Measurements from ENCODE around the gene B3GNT7. TPM values are rescaled to one million over a fixed set of nuclear protein-coding genes. Genes with fewer than 3 reads are reported as not detected.

The B3GNT7 gene
- total and polyA plus RNA-seq, 2 of the 8 experiments (the other 6 are each of a cell fraction or from before 2014, with no cell fraction given), result 26.4 to 73.1 TPM

DNA sequence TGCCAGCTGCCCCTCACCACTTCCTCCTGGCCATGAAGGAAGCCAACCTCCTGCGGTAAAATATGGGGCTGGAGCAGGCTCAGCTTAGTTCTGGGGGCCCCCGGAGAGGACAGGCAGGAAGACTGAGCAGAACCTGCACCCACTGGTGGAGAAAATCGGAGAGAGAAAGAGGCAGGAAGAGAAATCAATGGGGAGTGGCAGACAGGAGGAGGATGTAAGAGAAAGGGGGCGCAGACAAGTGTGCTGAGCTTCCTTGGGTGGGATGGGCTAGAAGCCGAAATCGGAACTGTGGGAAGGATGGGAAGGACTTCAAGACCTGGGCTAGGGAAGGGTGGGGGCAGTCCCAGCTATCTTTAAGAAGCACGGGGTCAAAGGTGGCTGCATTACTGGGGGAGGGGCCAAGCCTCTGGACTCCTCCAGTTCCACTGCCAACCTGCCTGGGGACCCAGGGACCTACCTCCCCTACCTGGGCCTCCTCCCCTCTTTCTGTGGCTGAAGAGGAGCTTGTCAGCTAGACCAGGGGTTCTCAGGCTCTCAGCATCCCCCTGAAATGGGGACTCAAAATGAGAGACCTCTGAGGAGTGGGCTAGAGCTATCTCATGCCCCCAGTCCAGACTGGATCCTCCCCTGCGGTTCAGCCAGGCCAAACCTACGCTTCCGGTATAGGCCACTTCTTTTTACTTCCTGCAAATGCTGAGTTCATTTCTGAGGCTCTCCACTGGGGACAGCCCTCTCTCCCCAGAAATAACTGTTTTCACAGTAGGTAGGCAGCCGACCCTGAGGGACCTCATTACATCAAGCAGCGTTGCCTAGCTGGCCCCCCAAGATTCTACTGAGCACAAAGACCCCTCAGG, 33.6 kb upstream of the B3GNT7 start:
- no peaks in the 10 kb centered on the region for H3K9me3 ChIP-seq (ENCODE audit: insufficient read depth in 2 of 2, low read depth in 1 of 2, low read length in 1 of 2)
- peak overlapping the region; percentile 72; the same call in 1 of the 2 replicates for H2AK5ac ChIP-seq (ENCODE audit: low read depth, low read length)
- H2AFZ ChIP-seq (ENCODE audit: low read length), result no peak overlapping the region
- H3K27me3 ChIP-seq (replicated peaks in 1 of 4; ENCODE audit: control insufficient read depth in 3 of 4, extremely low read depth in 1 of 4, insufficient read depth in 3 of 4, low read length in 3 of 4), result no peaks in the 10 kb centered on the region
- H3K9ac ChIP-seq (replicated peaks in 1 of 4; ENCODE audit: extremely low read depth in 1 of 4, low read depth in 3 of 4, low read length in 3 of 4), result no peak overlapping the region
- peak overlapping the region; percentile 92 for H2BK15ac ChIP-seq (ENCODE audit: low read length)
- ChIA-PET POLR2A (ENCODE audit: partially characterized antibody) (interaction anchor here (0.6 to 2.0 kb wide), 5 partner anchors 9 to 119 kb away, joined by 3 to 13 read pairs (median 4); partner anchors contain the start of gene NCL), CTCF (ENCODE audit: partially characterized antibody) (interaction anchor here (0.7 to 26.8 kb wide), 12 partner anchors 11 to 179 kb away, joined by 3 to 617 read pairs (median 5); partner anchors contain the start of gene B3GNT7)
- H3K79me1 ChIP-seq (ENCODE audit: low read depth, low read length), result no peaks in the 10 kb centered on the region
- H4K8ac ChIP-seq (ENCODE audit: extremely low read depth, insufficient read depth, low read length), result no peak overlapping the region
- no peaks in the 10 kb centered on the region for H3K79me2 ChIP-seq (ENCODE audit: control insufficient read depth in 1 of 2, insufficient read depth in 2 of 2, low read length in 2 of 2)
- H3K23ac ChIP-seq (ENCODE audit: insufficient read length), result no peak overlapping the region
- H3K36me3 ChIP-seq (ENCODE audit: control insufficient read depth in 2 of 4, insufficient read depth in 4 of 4, low read length in 3 of 4), result no peaks in the 10 kb centered on the region
- H3K4me1 ChIP-seq (replicated peaks in 1 of 4; ENCODE audit: control insufficient read depth in 3 of 4, insufficient read depth in 4 of 4, low read length in 3 of 4), result peaks cover 2 to 16% (median 4%) of the 10 kb centered on the region in 4 experiments; a peak in 6 of 7 replicates
- H3K27ac ChIP-seq (ENCODE audit: low read depth, low read length), result no peak overlapping the region
- no peak overlapping the region for H3K4ac ChIP-seq (replicated peaks; ENCODE audit: insufficient read length, low read depth, low read length)
- no peak for FAIRE-seq
- H2BK5ac ChIP-seq (ENCODE audit: low read depth, low read length), result peak overlapping the region; percentile 87; the same call in 1 of the 2 replicates
- 87% methylated on average over 12 of the region's 12 CpGs; no CpG with 5 or more reads in 1 of the 2 experiments for WGBS, 2 experiments (ENCODE audit: extremely low coverage in 1 of 2, insufficient coverage in 1 of 2, insufficient read length in 1 of 2, insufficient replicate concordance in 2 of 2, low coverage in 1 of 2, low lambda C conversion rate in 2 of 2, missing lambda C conversion rate in 1 of 2)
- H3K4me3 ChIP-seq (ENCODE audit: extremely low read depth in 1 of 4, insufficient read depth in 2 of 4, low read depth in 3 of 4, low read length in 4 of 4), result no peak overlapping the region
- H3K23me2 ChIP-seq (ENCODE audit: low read depth, low read length), result no peaks in the 10 kb centered on the region
- H4K91ac ChIP-seq (replicated peaks; ENCODE audit: insufficient read length, low read length), result peak overlapping the region; percentile 22
- H3K14ac ChIP-seq (ENCODE audit: insufficient read length), result no peak overlapping the region
- peak overlapping the region; percentile 75; the same call in 1 of the 2 replicates for H2BK12ac ChIP-seq (ENCODE audit: low read depth, low read length)
- DNase-seq (ENCODE audit: low read depth in 1 of 2, low spot score in 2 of 2), result no peak
- no peak overlapping the region for H3K4me2 ChIP-seq (ENCODE audit: insufficient read depth in 1 of 2, low read depth in 2 of 2, low read length in 2 of 2)
- no peak overlapping the region for H2BK120ac ChIP-seq (replicated peaks; ENCODE audit: low read depth, low read length)
- no peak for TF ChIP-seq EZH2 (IDR thresholded peaks at IDR 0.05; ENCODE audit: low read depth, low read length, severe bottlenecking)
- no peak for TF ChIP-seq ASH2L (IDR thresholded peaks at IDR 0.05; ENCODE audit: low read length)
- TF ChIP-seq CTCF (IDR thresholded peaks at IDR 0.05; ENCODE audit: control extremely low read depth in 1 of 3, insufficient read depth in 1 of 3, low read depth in 1 of 3, low read length in 3 of 3), result peak in 1 of 3 experiments; percentile 11; a peak in 1 of 4 replicates
- H3K18ac ChIP-seq (ENCODE audit: extremely low read depth, low read length), result no peak overlapping the region
- H4K20me1 ChIP-seq (replicated peaks in 1 of 2; ENCODE audit: control insufficient read depth in 1 of 2, insufficient read depth in 2 of 2, low read length in 2 of 2), result no peaks in the 10 kb centered on the region
- no peak overlapping the region for H4K5ac ChIP-seq (ENCODE audit: insufficient read length, low read depth, low read length)
- no peak overlapping the region for H3K56ac ChIP-seq (replicated peaks; ENCODE audit: insufficient read length, low read depth, low read length)
- H2BK20ac ChIP-seq (ENCODE audit: low read length), result peak overlapping the region; percentile 61; the same call in 1 of the 2 replicates
